Neuronal stem cell (in vitro differentiated cells): ENCODE data around the gene CCDC190.
"Not testable (repeated sequence)": the region's sequence is repeated elsewhere in the genome, so short reads cannot be mapped to it uniquely, and the experiment has no call there.

Source experiments
- DNase-seq: peaks from one replicate; pipeline ENCODE4 v3.0.0-alpha.2; 2013; ENCODE audit warnings: low spot score
- H2AFZ ChIP-seq: one replicate; pipeline ENCODE4 v1.6.1; 2013; ENCODE audit warnings: mild to moderate bottlenecking, low read length, inconsistent platforms
- H2AK5ac ChIP-seq: 2 replicates; pipeline ENCODE4 v1.6.1; 2013; ENCODE audit warnings: low read depth, mild to moderate bottlenecking, inconsistent platforms, low read length, moderate library complexity, mixed read lengths
- H2BK120ac ChIP-seq: 2 replicates; pipeline ENCODE4 v1.6.1; 2013; ENCODE audit warnings: low read depth, mild to moderate bottlenecking, inconsistent platforms, low read length, moderate library complexity, mixed read lengths
- H2BK12ac ChIP-seq: one replicate; pipeline ENCODE4 v1.6.1; 2013; ENCODE audit warnings: low read length, inconsistent platforms
- H2BK15ac ChIP-seq: 2 replicates; pipeline ENCODE4 v1.6.1; 2013; ENCODE audit warnings: mild to moderate bottlenecking, low read length, inconsistent platforms, mixed read lengths
- H2BK5ac ChIP-seq: one replicate; pipeline ENCODE4 v1.6.1; 2013; ENCODE audit warnings: inconsistent platforms, mild to moderate bottlenecking, low read length, moderate library complexity
- H3K14ac ChIP-seq: one replicate; pipeline ENCODE4 v1.6.1; 2013; ENCODE audit warnings: low read length, inconsistent platforms
- H3K18ac ChIP-seq: 2 replicates; pipeline ENCODE4 v1.6.1; 2013; ENCODE audit warnings: low read length, inconsistent platforms
- H3K23ac ChIP-seq: 2 replicates; pipeline ENCODE4 v1.6.1; 2013; ENCODE audit warnings: low read depth, mild to moderate bottlenecking, mixed read lengths, low read length, inconsistent platforms; ENCODE audit not compliant: poor library complexity
- H3K27ac ChIP-seq: replicated peaks from 3 replicates; pipeline ENCODE4 v1.5.1; 2013; ENCODE audit warnings: low read length, inconsistent platforms
- H3K27me3 ChIP-seq, 3 experiments: 2 replicates each; pipeline ENCODE4 v1.6.1; 2013; ENCODE audit warnings: low read length in 3 of 3, mild to moderate bottlenecking in 2 of 3, inconsistent platforms in 1 of 3, low read depth in 1 of 3, mixed read lengths in 1 of 3, moderate library complexity in 1 of 3; ENCODE audit not compliant: control insufficient read depth in 3 of 3, insufficient read depth in 3 of 3
- H3K36me3 ChIP-seq, 2 donors: replicated peaks in 1 of 2; 2 replicates each; pipeline ENCODE4 v1.6.1; 2013; ENCODE audit warnings: low read length in 2 of 2; ENCODE audit not compliant: control insufficient read depth in 2 of 2, insufficient read depth in 2 of 2
- H3K4ac ChIP-seq: 2 replicates; pipeline ENCODE4 v1.6.1; 2013; ENCODE audit warnings: inconsistent platforms, mild to moderate bottlenecking, low read length, moderate library complexity
- H3K4me1 ChIP-seq, 2 donors: 1 replicate in 1 of 2; 2 replicates in 1 of 2; pipeline ENCODE4 v1.6.1; 2013; ENCODE audit warnings: low read length in 2 of 2, low read depth in 1 of 2; ENCODE audit not compliant: control insufficient read depth in 2 of 2, insufficient read depth in 1 of 2
- H3K4me2 ChIP-seq: one replicate; pipeline ENCODE4 v1.6.1; 2013; ENCODE audit warnings: mild to moderate bottlenecking, low read length, inconsistent platforms; ENCODE audit not compliant: insufficient read depth, poor library complexity, severe bottlenecking
- H3K4me3 ChIP-seq, 2 donors: 2 replicates each; pipeline ENCODE4 v1.5.1; 2013; ENCODE audit warnings: low read length in 2 of 2, mild to moderate bottlenecking in 2 of 2, inconsistent platforms in 1 of 2, moderate library complexity in 1 of 2
- H3K79me1 ChIP-seq: one replicate; pipeline ENCODE4 v1.6.1; 2013; ENCODE audit warnings: low read depth, mild to moderate bottlenecking, inconsistent platforms, low read length, moderate library complexity
- H3K9ac ChIP-seq: one replicate; pipeline ENCODE4 v1.6.1; 2013; ENCODE audit warnings: mild to moderate bottlenecking, low read depth, low read length, inconsistent platforms; ENCODE audit not compliant: poor library complexity
- H3K9me3 ChIP-seq, 2 donors: replicated peaks in 1 of 2; 2 replicates each; pipeline versions ENCODE3 to v1.6.1; 2013; ENCODE audit warnings: low read length in 2 of 2, mild to moderate bottlenecking in 2 of 2, inconsistent platforms in 1 of 2, low read depth in 1 of 2, mixed read lengths in 1 of 2, moderate library complexity in 1 of 2; ENCODE audit not compliant: control insufficient read depth in 2 of 2, insufficient read depth in 1 of 2
- H4K8ac ChIP-seq: one replicate; pipeline ENCODE4 v1.6.1; 2013; ENCODE audit warnings: low read depth, mild to moderate bottlenecking, inconsistent platforms, low read length, moderate library complexity
- H4K91ac ChIP-seq: one replicate; pipeline ENCODE4 v1.6.1; 2013; ENCODE audit warnings: low read length, low read depth, mild to moderate bottlenecking, inconsistent platforms; ENCODE audit not compliant: poor library complexity
- WGBS, 2 donors: extraction: QIAGEN DNeasy Blood & Tissue Kit; methylation state at CpG; one replicate each; pipeline ENCODE4 v1.1.7; 2013; ENCODE audit warnings: missing lambda C conversion rate in 2 of 2, mixed read lengths in 1 of 2; ENCODE audit not compliant: insufficient read length in 2 of 2, insufficient replicate concordance in 1 of 2; ENCODE audit errors: extremely low coverage in 2 of 2; 5-methylcytosine and 5-hydroxymethylcytosine counted together

Gene CCDC190

DNA sequence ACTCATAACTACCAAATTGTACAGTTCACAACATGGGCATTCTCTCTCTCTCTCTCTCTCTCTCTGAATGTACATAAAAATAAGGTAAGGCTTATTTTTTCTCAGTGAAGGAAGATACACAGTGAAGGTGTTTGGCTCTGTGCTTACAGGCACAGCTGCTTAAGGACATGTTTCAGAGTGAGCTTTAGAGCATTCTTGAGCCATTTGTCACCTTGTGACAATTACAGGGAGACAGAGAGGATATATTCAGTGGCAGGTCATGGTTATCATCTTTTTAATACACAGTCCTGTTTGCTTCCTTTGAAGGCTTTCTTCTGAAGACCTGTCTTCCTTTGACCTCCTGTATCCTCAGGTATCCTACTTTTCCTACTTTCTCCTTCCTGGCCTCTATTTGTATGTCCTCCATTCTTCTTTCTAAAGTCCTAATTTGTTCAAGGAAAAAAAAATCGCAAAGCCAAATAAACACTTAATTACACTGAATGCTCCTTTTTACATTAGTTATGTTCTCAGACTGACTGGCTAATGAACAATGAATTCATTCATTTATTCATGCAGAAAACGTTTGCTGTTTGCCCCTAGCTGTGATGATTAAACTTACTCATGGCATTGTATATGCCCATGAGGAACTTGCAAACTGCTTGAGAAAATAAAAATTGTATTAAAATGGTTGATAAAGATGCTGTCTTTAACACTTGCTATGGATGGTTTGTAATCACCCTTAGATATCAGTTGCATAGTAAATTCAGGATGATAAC is 37.0 kb downstream of the CCDC190 start:
- Histone ChIP-seq H3K18ac (no peak overlapping the region), H2BK120ac (no peak overlapping the region), H4K91ac (no peak overlapping the region), H2BK15ac (no peak overlapping the region), H3K4me3 (no peak overlapping the region), H2AFZ (no peak overlapping the region), H3K36me3 (no peaks in the 10 kb centered on the region), H2BK12ac (no peak overlapping the region), H3K9me3 (no peaks in the 10 kb centered on the region), H3K14ac (no peak overlapping the region), H4K8ac (no peak overlapping the region), H3K27me3 (peaks cover 0 to 23% (median 5%) of the 10 kb centered on the region in 3 experiments), H3K4me2 (no peak overlapping the region), H3K23ac (no peak overlapping the region), H3K4me1 (peaks cover 1 to 5% of the 10 kb centered on the region in 2 donors), H2BK5ac (no peak overlapping the region), H3K27ac (no peak overlapping the region), H3K4ac (no peak overlapping the region), H3K79me1 (no peaks in the 10 kb centered on the region), H2AK5ac (no peak overlapping the region), H3K9ac (no peak overlapping the region)
- WGBS, 2 donors = no CpG with 5 or more reads among the region's 2 CpGs
- no peak for DNase-seq

DNA sequence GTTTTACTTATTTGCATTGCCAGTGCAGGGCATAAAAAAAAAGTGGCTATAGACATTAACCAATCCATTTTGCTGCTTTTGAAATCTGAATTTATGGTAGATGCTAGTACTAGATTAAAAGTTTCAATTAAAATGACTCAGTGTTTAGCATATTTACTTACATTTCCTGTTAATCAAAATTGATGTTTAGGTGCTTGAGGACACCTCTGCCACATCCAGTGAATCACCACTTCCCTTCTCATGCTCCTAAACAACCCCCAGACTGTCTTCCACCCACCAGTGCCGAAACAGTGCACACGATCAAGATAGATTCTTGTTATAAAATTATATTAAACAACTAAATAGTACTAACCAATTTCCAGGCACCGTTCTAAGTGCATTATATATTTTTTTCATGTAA is 37.7 kb downstream of the CCDC190 start:
- Histone ChIP-seq H2BK12ac (no peak overlapping the region), H3K4me2 (no peak overlapping the region), H2BK5ac (no peak overlapping the region), H2AFZ (no peak overlapping the region), H3K27me3 (peaks cover 0 to 23% (median 5%) of the 10 kb centered on the region in 3 experiments), H3K4me3 (no peak overlapping the region), H3K4me1 (peaks cover 0 to 5% of the 10 kb centered on the region in 2 donors), H2BK15ac (no peak overlapping the region), H3K36me3 (no peaks in the 10 kb centered on the region), H2AK5ac (no peak overlapping the region), H3K27ac (no peak overlapping the region), H3K9me3 (no peaks in the 10 kb centered on the region), H2BK120ac (no peak overlapping the region), H3K18ac (no peak overlapping the region), H3K14ac (no peak overlapping the region), H3K79me1 (no peaks in the 10 kb centered on the region), H4K91ac (no peak overlapping the region), H4K8ac (no peak overlapping the region), H3K23ac (no peak overlapping the region), H3K9ac (no peak overlapping the region), H3K4ac (no peak overlapping the region)
- no peak for DNase-seq
- WGBS, 2 donors = no CpG with 5 or more reads among the region's 3 CpGs

DNA sequence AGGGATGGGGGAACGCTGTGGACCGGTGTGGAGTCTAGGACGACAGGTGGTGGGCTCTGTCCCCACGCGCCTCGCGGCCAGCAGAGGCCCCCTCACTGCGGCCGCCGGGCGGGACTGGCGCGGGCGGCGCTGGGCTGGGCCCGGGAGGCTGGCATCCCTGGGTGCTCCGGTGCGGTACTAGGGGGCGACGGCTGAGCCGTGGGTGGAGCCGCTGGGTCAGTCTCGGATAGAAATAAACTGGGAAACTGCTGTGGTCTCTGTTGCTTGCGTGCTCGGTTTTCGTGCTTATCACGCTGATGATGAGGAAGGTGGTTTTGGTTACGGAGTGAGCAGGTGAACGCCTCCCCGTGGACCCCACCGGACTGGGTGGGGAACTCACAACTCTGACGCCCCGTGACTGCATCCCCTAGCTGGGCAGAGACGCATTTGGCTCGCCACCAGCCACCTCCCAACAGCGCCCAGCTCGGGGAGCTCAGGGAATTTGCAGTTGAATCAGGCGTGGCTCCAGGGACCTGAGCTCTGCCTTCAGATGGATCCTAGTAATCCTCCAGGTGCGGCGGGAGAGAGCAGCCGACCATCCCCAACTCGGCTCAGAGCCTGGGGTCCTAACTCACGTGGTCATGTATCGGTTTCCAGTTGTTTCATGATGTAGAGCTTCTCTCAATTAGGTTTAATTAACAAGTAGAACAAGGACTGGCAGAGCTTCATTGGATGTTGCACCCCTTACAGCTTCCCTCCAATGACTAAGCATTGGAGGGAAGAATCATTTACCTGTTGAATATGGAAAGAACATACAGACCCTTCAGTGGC is 38.4 kb downstream of the CCDC190 start:
- peak overlapping the region; percentile 34 to 84 for H3K4me3 ChIP-seq
- no peaks in the 10 kb centered on the region for H3K36me3 ChIP-seq
- peak overlapping the region; percentile 86 for H4K8ac ChIP-seq
- peak overlapping the region; percentile 83 for H2AFZ ChIP-seq
- peak overlapping the region; percentile 84 for H3K18ac ChIP-seq
- DNase-seq = peak; percentile 23
- H3K27me3 ChIP-seq = peaks cover 0 to 23% (median 5%) of the 10 kb centered on the region in 3 experiments
- H2BK5ac ChIP-seq = no peak overlapping the region
- no peak overlapping the region for H3K4ac ChIP-seq
- WGBS, 2 donors = no CpG with 5 or more reads among the region's 44 CpGs
- peak overlapping the region; percentile 91 for H3K4me2 ChIP-seq
- no peak overlapping the region for H2AK5ac ChIP-seq
- no peak overlapping the region for H3K27ac ChIP-seq
- H3K9ac ChIP-seq = peak overlapping the region; percentile 30
- H4K91ac ChIP-seq = no peak overlapping the region
- peak overlapping the region; percentile 81 for H2BK15ac ChIP-seq
- no peaks in the 10 kb centered on the region for H3K9me3 ChIP-seq
- H3K23ac ChIP-seq = peak overlapping the region; percentile 80
- no peak overlapping the region for H2BK120ac ChIP-seq
- H3K4me1 ChIP-seq = peaks cover 0 to 5% of the 10 kb centered on the region in 2 donors
- H2BK12ac ChIP-seq = no peak overlapping the region
- no peaks in the 10 kb centered on the region for H3K79me1 ChIP-seq
- H3K14ac ChIP-seq = no peak overlapping the region

DNA sequence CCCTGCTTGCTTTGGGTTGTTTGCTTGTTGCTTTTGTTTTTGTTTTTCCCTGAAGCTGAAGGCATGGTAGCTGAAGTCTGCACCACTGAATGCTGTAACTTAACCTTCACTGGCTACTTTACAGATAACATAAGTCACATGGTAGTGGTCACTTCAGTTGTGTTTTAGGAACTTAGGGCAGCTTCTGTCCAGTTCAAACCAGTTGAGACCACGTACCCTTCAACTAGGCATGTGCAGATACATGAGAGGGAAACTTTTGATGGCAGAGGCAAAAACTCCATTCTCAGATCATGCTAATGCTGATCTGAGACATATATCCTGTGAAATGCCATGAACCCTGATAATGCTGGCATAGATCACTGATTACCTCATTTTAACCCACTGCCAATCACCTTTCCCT is 42.3 kb downstream of the CCDC190 start:
- not testable (repeated sequence) for H3K18ac ChIP-seq, DNase-seq, H2BK120ac ChIP-seq, H3K79me1 ChIP-seq, H3K4me3 ChIP-seq, H3K14ac ChIP-seq, H2BK12ac ChIP-seq, H3K9me3 ChIP-seq, H3K23ac ChIP-seq, H2BK5ac ChIP-seq, H3K36me3 ChIP-seq, H2AK5ac ChIP-seq, H3K4ac ChIP-seq, H4K91ac ChIP-seq, H2BK15ac ChIP-seq, H4K8ac ChIP-seq, H2AFZ ChIP-seq, H3K9ac ChIP-seq, H3K4me1 ChIP-seq, H3K27ac ChIP-seq, H3K4me2 ChIP-seq
- no CpG with 5 or more reads among the region's 1 CpG for WGBS, 2 donors
- H3K27me3 ChIP-seq = peaks cover 0 to 15% (median 5%) of the 10 kb centered on the region in 3 experiments
